H9 (cell line): ENCODE data around the gene PTPRF. TPM values are rescaled to one million over a fixed set of nuclear protein-coding genes. Genes with fewer than 3 reads are reported as not detected.

Experiments
- DNase-seq: peaks from one replicate; pipeline ENCODE4 v3.0.0-alpha.2; 2017
- H2AFZ ChIP-seq: one replicate; pipeline ENCODE4 v1.6.1; 2013; ENCODE audit warnings: mild to moderate bottlenecking, low read length, control low read depth, moderate library complexity
- H2AK5ac ChIP-seq: 2 replicates; pipeline ENCODE4 v1.6.1; 2013; ENCODE audit warnings: low read length, control low read depth, mixed read lengths; ENCODE audit not compliant: insufficient read length
- H2BK120ac ChIP-seq: one replicate; pipeline ENCODE4 v1.6.1; 2013; ENCODE audit warnings: low read depth, mild to moderate bottlenecking, low read length, control low read depth, inconsistent platforms; ENCODE audit not compliant: poor library complexity, severe bottlenecking
- H2BK12ac ChIP-seq: 2 replicates; pipeline ENCODE4 v1.6.1; 2013; ENCODE audit warnings: low read length, control low read depth, mixed read lengths, low read depth; ENCODE audit not compliant: insufficient read length
- H2BK15ac ChIP-seq: 2 replicates; pipeline ENCODE4 v1.6.1; 2013; ENCODE audit warnings: low read depth, low read length, control low read depth
- H2BK20ac ChIP-seq: one replicate; pipeline ENCODE4 v1.6.1; 2013; ENCODE audit warnings: low read depth, mild to moderate bottlenecking, low read length, control low read depth, inconsistent platforms; ENCODE audit not compliant: poor library complexity, severe bottlenecking
- H2BK5ac ChIP-seq: 2 replicates; pipeline ENCODE4 v1.6.1; 2013; ENCODE audit warnings: low read length, control low read depth, mixed read lengths; ENCODE audit not compliant: insufficient read length
- H3K14ac ChIP-seq: 2 replicates; pipeline ENCODE4 v1.6.1; 2013; ENCODE audit warnings: low read length, control low read depth; ENCODE audit not compliant: insufficient read depth
- H3K18ac ChIP-seq: 2 replicates; pipeline ENCODE4 v1.6.1; 2013; ENCODE audit warnings: low read depth, mild to moderate bottlenecking, mixed read lengths, low read length, control low read depth; ENCODE audit not compliant: insufficient read length
- H3K23ac ChIP-seq: 2 replicates; pipeline ENCODE4 v1.6.1; 2013; ENCODE audit warnings: low read length, control low read depth, mixed read lengths, low read depth; ENCODE audit not compliant: insufficient read length
- H3K23me2 ChIP-seq: 2 replicates; pipeline ENCODE4 v1.6.1; 2013; ENCODE audit warnings: low read depth, mild to moderate bottlenecking, mixed read lengths, low read length, control low read depth; ENCODE audit not compliant: insufficient read length, poor library complexity, severe bottlenecking
- H3K27ac ChIP-seq: 2 replicates; pipeline ENCODE4 v1.5.1; 2013; ENCODE audit warnings: low read length, control low read depth, mixed read lengths, low read depth; ENCODE audit not compliant: insufficient read length
- H3K27me3 ChIP-seq: 2 replicates; pipeline ENCODE4 v1.6.1; 2013; ENCODE audit warnings: low read length, control low read depth, inconsistent platforms; ENCODE audit not compliant: insufficient read depth
- H3K4ac ChIP-seq: 2 replicates; pipeline ENCODE4 v1.6.1; 2013; ENCODE audit warnings: low read depth, mild to moderate bottlenecking, control low read depth, inconsistent platforms, low read length, moderate library complexity
- H3K4me1 ChIP-seq: 2 replicates; pipeline ENCODE4 v1.6.1; 2013; ENCODE audit warnings: low read length, control low read depth, inconsistent platforms; ENCODE audit not compliant: insufficient read depth
- H3K4me2 ChIP-seq: 2 replicates; pipeline ENCODE4 v1.6.1; 2013; ENCODE audit warnings: low read length, control low read depth, mixed read lengths; ENCODE audit not compliant: insufficient read length, insufficient read depth
- H3K56ac ChIP-seq: 2 replicates; pipeline ENCODE4 v1.6.1; 2013; ENCODE audit warnings: low read depth, mild to moderate bottlenecking, mixed read lengths, low read length, control low read depth; ENCODE audit not compliant: insufficient read length
- H3K79me1 ChIP-seq: 2 replicates; pipeline ENCODE4 v1.6.1; 2013; ENCODE audit warnings: low read depth, mild to moderate bottlenecking, moderate library complexity, low read length, control low read depth, inconsistent platforms; ENCODE audit not compliant: insufficient read depth, poor library complexity, severe bottlenecking
- H3K79me2 ChIP-seq: 2 replicates; pipeline ENCODE4 v1.6.1; 2013; ENCODE audit warnings: low read length, control low read depth, inconsistent platforms; ENCODE audit not compliant: insufficient read depth
- H3K9ac ChIP-seq: 2 replicates; pipeline ENCODE4 v1.6.1; 2013; ENCODE audit warnings: low read length, control low read depth, mixed read lengths; ENCODE audit not compliant: insufficient read length; ENCODE audit errors: extremely low read depth
- H3K9me3 ChIP-seq: one replicate; pipeline ENCODE4 v1.6.1; 2013; ENCODE audit warnings: low read depth, low read length, inconsistent platforms; ENCODE audit not compliant: control insufficient read depth
- H3T11ph ChIP-seq: one replicate; pipeline ENCODE4 v1.6.1; 2013; ENCODE audit warnings: mild to moderate bottlenecking, low read length, control low read depth, inconsistent platforms
- H4K20me1 ChIP-seq: one replicate; pipeline ENCODE4 v1.6.1; 2013; ENCODE audit not compliant: control insufficient read depth, insufficient read length, insufficient read depth
- H4K5ac ChIP-seq: 2 replicates; pipeline ENCODE4 v1.6.1; 2013; ENCODE audit warnings: low read depth, mild to moderate bottlenecking, mixed read lengths, low read length, control low read depth; ENCODE audit not compliant: insufficient read length
- H4K8ac ChIP-seq: replicated peaks from 2 replicates; pipeline ENCODE4 v1.6.1; 2013; ENCODE audit warnings: low read length, control low read depth, mixed read lengths, low read depth; ENCODE audit not compliant: insufficient read length
- H4K91ac ChIP-seq: 2 replicates; pipeline ENCODE4 v1.6.1; 2013; ENCODE audit warnings: low read depth, mild to moderate bottlenecking, moderate library complexity, mixed read lengths, low read length, control low read depth; ENCODE audit not compliant: insufficient read length
- H3K27ac Mint-ChIP-seq, 3 experiments: 2 replicates in 2 of 3; 3 replicates in 1 of 3; pipeline ENCODE4 v1.8.0; 2020 to 2021; ENCODE audit warnings: mixed read lengths in 3 of 3, mild to moderate bottlenecking in 1 of 3, moderate library complexity in 1 of 3
- H3K27me3 Mint-ChIP-seq: 2 replicates; pipeline ENCODE4 v1.8.0; 2021; ENCODE audit warnings: low read depth, mild to moderate bottlenecking, moderate library complexity, mixed read lengths
- H3K36me3 Mint-ChIP-seq, 3 experiments: 2 replicates in 2 of 3; 3 replicates in 1 of 3; pipeline ENCODE4 v1.8.0; 2020 to 2021; ENCODE audit warnings: low read depth in 3 of 3, mixed read lengths in 3 of 3; ENCODE audit not compliant: insufficient read depth in 1 of 3
- H3K4me1 Mint-ChIP-seq, 2 experiments: 2 replicates each; pipeline ENCODE4 v1.8.0; 2020; ENCODE audit warnings: mixed read lengths in 2 of 2
- H3K4me3 Mint-ChIP-seq, 2 experiments: 2 replicates in 1 of 2; 3 replicates in 1 of 2; pipeline ENCODE4 v1.8.0; 2020 to 2021; ENCODE audit warnings: mild to moderate bottlenecking in 2 of 2, mixed read lengths in 2 of 2, moderate library complexity in 1 of 2
- H3K9me3 Mint-ChIP-seq, 2 experiments: 2 replicates in 1 of 2; 3 replicates in 1 of 2; pipeline ENCODE4 v1.8.0; 2020; ENCODE audit warnings: mild to moderate bottlenecking in 2 of 2, mixed read lengths in 2 of 2, moderate library complexity in 1 of 2
- WGBS: extraction: QIAGEN DNeasy Blood & Tissue Kit; methylation state at CpG from one replicate; pipeline ENCODE4 v1.1.7; 2013; ENCODE audit warnings: missing lambda C conversion rate, low lambda C conversion rate, mixed read lengths; ENCODE audit not compliant: insufficient read length; ENCODE audit errors: extremely low coverage; 5-methylcytosine and 5-hydroxymethylcytosine counted together
- total RNA-seq: library from RNA; stranded (reverse); gene quantifications from 2 replicates; pipeline ENCODE4 v1.2.1, GENCODE V29; 2021
- TF ChIP-seq, protein P1 (sequence below): fragments of 200-600 bp; sonication (generic); conservative IDR thresholded peaks from 3 replicates; pipeline ENCODE4 v1.8.0; 2021; ENCODE audit warnings: antibody characterized with exemption, mild to moderate bottlenecking

Gene PTPRF
- total RNA-seq, 1 experiment from 2014 or later: 193 TPM

- Histone ChIP-seq H3K9ac (no peak overlapping the region), H3K23me2 (no peaks in the 10 kb centered on the region), H2BK15ac (no peak overlapping the region), H4K20me1 (no peaks in the 10 kb centered on the region), H3K23ac (no peak overlapping the region), H4K91ac (no peak overlapping the region), H3K9me3 (peaks cover 4% of the 10 kb centered on the region), H4K5ac (no peak overlapping the region), H3K79me2 (no peaks in the 10 kb centered on the region), H3K79me1 (no peaks in the 10 kb centered on the region), H3K14ac (no peak overlapping the region), H2AFZ (no peak overlapping the region), H3K4ac (no peak overlapping the region), H2BK12ac (no peak overlapping the region), H2BK120ac (no peak overlapping the region), H3T11ph (no peak overlapping the region), H3K56ac (no peak overlapping the region), H2BK20ac (no peak overlapping the region), H3K27ac (no peak overlapping the region), H3K27me3 (no peaks in the 10 kb centered on the region), H2AK5ac (no peak overlapping the region), H3K18ac (no peak overlapping the region), H3K4me2 (no peak overlapping the region), H2BK5ac (no peak overlapping the region), H4K8ac (no peak overlapping the region), H3K4me1 (peaks cover 5% of the 10 kb centered on the region; the same call in 1 of the 2 replicates)
- no peak for DNase-seq
- no peak overlapping the region for H3K4me3 Mint-ChIP-seq
- H3K36me3 Mint-ChIP-seq: peaks cover 3 to 16% (median 6%) of the 10 kb centered on the region in 3 experiments; a peak in 6 of 7 replicates
- H3K27ac Mint-ChIP-seq: no peak overlapping the region; a peak in 1 of 7 replicates
- H3K27me3 Mint-ChIP-seq: no peaks in the 10 kb centered on the region; the same call in 1 of the 2 replicates
- peaks cover 19 to 21% of the 10 kb centered on the region in 2 experiments for H3K9me3 Mint-ChIP-seq
- TF ChIP-seq, protein P1, sequence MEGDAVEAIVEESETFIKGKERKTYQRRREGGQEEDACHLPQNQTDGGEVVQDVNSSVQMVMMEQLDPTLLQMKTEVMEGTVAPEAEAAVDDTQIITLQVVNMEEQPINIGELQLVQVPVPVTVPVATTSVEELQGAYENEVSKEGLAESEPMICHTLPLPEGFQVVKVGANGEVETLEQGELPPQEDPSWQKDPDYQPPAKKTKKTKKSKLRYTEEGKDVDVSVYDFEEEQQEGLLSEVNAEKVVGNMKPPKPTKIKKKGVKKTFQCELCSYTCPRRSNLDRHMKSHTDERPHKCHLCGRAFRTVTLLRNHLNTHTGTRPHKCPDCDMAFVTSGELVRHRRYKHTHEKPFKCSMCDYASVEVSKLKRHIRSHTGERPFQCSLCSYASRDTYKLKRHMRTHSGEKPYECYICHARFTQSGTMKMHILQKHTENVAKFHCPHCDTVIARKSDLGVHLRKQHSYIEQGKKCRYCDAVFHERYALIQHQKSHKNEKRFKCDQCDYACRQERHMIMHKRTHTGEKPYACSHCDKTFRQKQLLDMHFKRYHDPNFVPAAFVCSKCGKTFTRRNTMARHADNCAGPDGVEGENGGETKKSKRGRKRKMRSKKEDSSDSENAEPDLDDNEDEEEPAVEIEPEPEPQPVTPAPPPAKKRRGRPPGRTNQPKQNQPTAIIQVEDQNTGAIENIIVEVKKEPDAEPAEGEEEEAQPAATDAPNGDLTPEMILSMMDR: no peak
- peaks cover 21 to 24% of the 10 kb centered on the region in 2 experiments for H3K4me1 Mint-ChIP-seq
- WGBS: no CpG with 5 or more reads among the region's 2 CpGs
Observed at GRCh38 chr1:43492826-43493225, 37.9 kb upstream of the PTPRF start.
